IMR-90 (cell line): ENCODE results near the gene KCNN3. TPM values are rescaled to one million over a fixed set of nuclear protein-coding genes. Genes with fewer than 3 reads are reported as not detected.

Experiments
- ATAC-seq: fragments of 200-7000 bp; cut with Tn5 transposase; 2 replicates; pipeline ENCODE4 v1.9.1; 2020; ENCODE audit warnings: low read depth, mild to moderate bottlenecking, moderate library complexity
- BruUV-seq: library from RNA; stranded (reverse); fragments of 400-500 nt; replicated peaks from 2 replicates; lab custom pipeline; 2021; lab: Mats Ljungman, UMichigan
- CTCF ChIA-PET: fragments of 300-600 bp; formaldehyde crosslinking; extraction: SDS; loops from one replicate; lab custom pipeline; 2021; ENCODE audit warnings: antibody characterized with exemption; lab: Yijun Ruan, JAX
- POLR2A ChIA-PET: fragments of 300-600 bp; sonication (Branson Sonifier 250); formaldehyde crosslinking; loops from one replicate; lab custom pipeline; 2022; ENCODE audit warnings: antibody characterized with exemption; ENCODE audit not compliant: unreplicated experiment; lab: Charles Lee
- DNase-seq: peaks from one replicate; pipeline ENCODE4 v3.0.0; 2013
- H2AFZ ChIP-seq: replicated peaks from 2 replicates; pipeline ENCODE3; 2013; ENCODE audit warnings: low read length, mild to moderate bottlenecking; ENCODE audit not compliant: poor library complexity
- H2AK5ac ChIP-seq: 2 replicates; pipeline ENCODE4 v1.6.1; 2013; ENCODE audit warnings: low read depth, low read length, inconsistent platforms
- H2AK9ac ChIP-seq: replicated peaks from 2 replicates; pipeline ENCODE3; 2013; ENCODE audit warnings: mild to moderate bottlenecking, low read depth, low read length, moderate library complexity; ENCODE audit not compliant: poor library complexity
- H2BK120ac ChIP-seq: 2 replicates; pipeline ENCODE4 v1.6.1; 2013; ENCODE audit warnings: low read depth, low read length, inconsistent platforms
- H2BK15ac ChIP-seq: 3 replicates; pipeline ENCODE4 v1.6.1; 2013; ENCODE audit warnings: low read depth, low read length, inconsistent platforms
- H2BK20ac ChIP-seq: 2 replicates; pipeline ENCODE4 v1.6.1; 2013; ENCODE audit warnings: low read depth, mild to moderate bottlenecking, inconsistent platforms, low read length, moderate library complexity
- H2BK5ac ChIP-seq: 2 replicates; pipeline ENCODE4 v1.6.1; 2013; ENCODE audit warnings: mild to moderate bottlenecking, low read depth, low read length, inconsistent platforms; ENCODE audit not compliant: poor library complexity, severe bottlenecking
- H3K14ac ChIP-seq: replicated peaks from 2 replicates; pipeline ENCODE4 v1.6.1; 2013; ENCODE audit warnings: low read depth, low read length, inconsistent platforms
- H3K18ac ChIP-seq: 2 replicates; pipeline ENCODE4 v1.6.1; 2013; ENCODE audit warnings: low read depth, low read length, control low read depth
- H3K23ac ChIP-seq: 2 replicates; pipeline ENCODE4 v1.6.1; 2013; ENCODE audit warnings: low read depth, low read length, inconsistent platforms
- H3K27ac ChIP-seq: 2 replicates; pipeline ENCODE4 v1.5.1; 2013; ENCODE audit warnings: mild to moderate bottlenecking, control low read depth, low read length; ENCODE audit not compliant: insufficient read depth
- H3K27me3 ChIP-seq: 2 replicates; pipeline ENCODE4 v1.6.1; 2013; ENCODE audit warnings: low read length; ENCODE audit not compliant: control insufficient read depth, insufficient read depth
- H3K36me3 ChIP-seq: 2 replicates; pipeline ENCODE4 v1.6.1; 2013; ENCODE audit warnings: low read length, mixed read lengths; ENCODE audit not compliant: control insufficient read depth, insufficient read depth
- H3K4ac ChIP-seq: 2 replicates; pipeline ENCODE4 v1.6.1; 2013; ENCODE audit warnings: low read depth, low read length, inconsistent platforms
- H3K4me1 ChIP-seq: 2 replicates; pipeline ENCODE4 v1.6.1; 2013; ENCODE audit warnings: low read length, mixed read lengths; ENCODE audit not compliant: control insufficient read depth, insufficient read depth
- H3K4me2 ChIP-seq: 2 replicates; pipeline ENCODE4 v1.6.1; 2013; ENCODE audit warnings: low read depth, mild to moderate bottlenecking, control low read depth, low read length, moderate library complexity
- H3K4me3 ChIP-seq: 2 replicates; pipeline ENCODE4 v1.5.1; 2013; ENCODE audit warnings: low read depth, mild to moderate bottlenecking, control low read depth, low read length, moderate library complexity; ENCODE audit not compliant: insufficient read depth
- H3K56ac ChIP-seq: 2 replicates; pipeline ENCODE4 v1.6.1; 2013; ENCODE audit warnings: low read length, inconsistent platforms; ENCODE audit not compliant: insufficient read depth; ENCODE audit errors: extremely low read depth
- H3K79me1 ChIP-seq, 2 experiments: 2 replicates each; pipeline ENCODE4 v1.6.1; 2013; ENCODE audit warnings: low read length in 2 of 2, inconsistent platforms in 1 of 2, low read depth in 1 of 2
- H3K9ac ChIP-seq: 2 replicates; pipeline ENCODE4 v1.6.1; 2013; ENCODE audit warnings: low read depth, low read length, control low read depth
- H3K9me1 ChIP-seq: 2 replicates; pipeline ENCODE4 v1.6.1; 2013; ENCODE audit warnings: low read length, inconsistent platforms; ENCODE audit not compliant: insufficient read depth
- H3K9me3 ChIP-seq: 2 replicates; pipeline ENCODE4 v1.6.1; 2013; ENCODE audit warnings: low read length; ENCODE audit not compliant: control insufficient read depth, insufficient read depth
- H4K20me1 ChIP-seq: 2 replicates; pipeline ENCODE4 v1.6.1; 2013; ENCODE audit warnings: low read length, inconsistent platforms; ENCODE audit not compliant: insufficient read depth
- H4K5ac ChIP-seq: 2 replicates; pipeline ENCODE4 v1.6.1; 2013; ENCODE audit warnings: mild to moderate bottlenecking, low read depth, low read length, control low read depth
- H4K8ac ChIP-seq, 2 experiments: 2 replicates each; pipeline ENCODE4 v1.6.1; 2013; ENCODE audit warnings: low read depth in 2 of 2, low read length in 2 of 2, control low read depth in 1 of 2, inconsistent platforms in 1 of 2
- H4K91ac ChIP-seq: 2 replicates; pipeline ENCODE4 v1.6.1; 2013; ENCODE audit warnings: low read depth, low read length, inconsistent platforms; ENCODE audit not compliant: insufficient read depth
- BHLHE40 ChIP-seq: fragments of 150-350 bp; IDR thresholded peaks from 2 replicates; pipeline ENCODE4 v1.6.1; 2016; ENCODE audit warnings: mild to moderate bottlenecking, low read depth, low read length
- CEBPB ChIP-seq: IDR thresholded peaks from 2 replicates; pipeline ENCODE4 v1.6.1; 2012; ENCODE audit warnings: low read depth, low read length, improper control_type of control experiment
- CHD1 ChIP-seq: IDR thresholded peaks from 2 replicates; pipeline ENCODE4 v1.6.1; 2012; ENCODE audit warnings: low read depth, low read length, improper control_type of control experiment
- CTCF ChIP-seq: conservative IDR thresholded peaks from 2 replicates; pipeline ENCODE4 v1.5.1; 2012; ENCODE audit warnings: mild to moderate bottlenecking, low read depth, low read length, improper control_type of control experiment
- FOS ChIP-seq: fragments of 150-350 bp; IDR thresholded peaks from 2 replicates; pipeline ENCODE4 v1.6.1; 2016; ENCODE audit warnings: low read depth, low read length
- MAFK ChIP-seq: IDR thresholded peaks from 2 replicates; pipeline ENCODE4 v1.6.1; 2012; ENCODE audit warnings: low read depth, low read length, improper control_type of control experiment
- MAZ ChIP-seq: IDR thresholded peaks from 2 replicates; pipeline ENCODE4 v1.6.1; 2012; ENCODE audit warnings: low read depth, mild to moderate bottlenecking, low read length, improper control_type of control experiment, moderate library complexity, borderline replicate concordance
- MXI1 ChIP-seq: IDR thresholded peaks from 2 replicates; pipeline ENCODE4 v1.6.1; 2012; ENCODE audit warnings: low read depth, mild to moderate bottlenecking, low read length, moderate library complexity, borderline replicate concordance
- NFE2L2 ChIP-seq: fragments of 150-350 bp; IDR thresholded peaks from 2 replicates; pipeline ENCODE4 v1.6.1; 2016; ENCODE audit warnings: low read depth, mild to moderate bottlenecking, low read length
- POLR2A ChIP-seq: IDR thresholded peaks from 2 replicates; pipeline ENCODE4 v1.6.1; 2012; ENCODE audit warnings: mild to moderate bottlenecking, low read depth, low read length
- RAD21 ChIP-seq: IDR thresholded peaks from 2 replicates; pipeline ENCODE4 v1.6.1; 2012; ENCODE audit warnings: low read length, improper control_type of control experiment
- RCOR1 ChIP-seq: IDR thresholded peaks from 2 replicates; pipeline ENCODE4 v1.6.1; 2012; ENCODE audit warnings: mild to moderate bottlenecking, low read length, improper control_type of control experiment; ENCODE audit not compliant: insufficient replicate concordance
- RFX5 ChIP-seq: IDR thresholded peaks from 2 replicates; pipeline ENCODE4 v1.8.0; 2012; ENCODE audit warnings: low read depth, mild to moderate bottlenecking, low read length, moderate library complexity
- SMC3 ChIP-seq: fragments of 150-350 bp; IDR thresholded peaks from 2 replicates; pipeline ENCODE4 v1.6.1; 2016; ENCODE audit warnings: low read depth, mild to moderate bottlenecking, antibody characterized with exemption, low read length, moderate library complexity
- WGBS, 2 experiments: methylation state at CpG; one replicate each; pipeline versions ENCODE4 v1.1.5 to v1.1.7; 2013; ENCODE audit warnings: missing lambda C conversion rate in 2 of 2; ENCODE audit not compliant: insufficient read length in 1 of 2; ENCODE audit errors: extremely low coverage in 2 of 2; 5-methylcytosine and 5-hydroxymethylcytosine counted together
- dilution Hi-C: fragments of 300-500 bp; cut with HindIII; formaldehyde crosslinking; loops from one replicate; pipeline ENCODE4 v1.14.3; 2018; ENCODE audit warnings: low sequenced_read_pairs; ENCODE audit not compliant: unreplicated experiment
- in situ Hi-C: fragments of 300-500 bp; cut with MboI; formaldehyde crosslinking; loops from 3 replicates; pipeline ENCODE4 v1.14.3; 2019; ENCODE audit warnings: low sequenced_read_pairs, inconsistent platforms, mixed read lengths
- intact Hi-C: fragments of 100-400 bp; cut with micrococcal nuclease; formaldehyde crosslinking; loops from 2 replicates; pipeline ENCODE4 v1.10.0; 2022
- polyA plus RNA-seq, 3 experiments: library from polyadenylated mRNA; depleted of rRNA; stranded (reverse); fragments of >200 nt; gene quantifications; 2 replicates each; pipeline ENCODE4 v1.2.3, GENCODE V29; 2012; ENCODE audit warnings: low replicate concordance in 1 of 3
- total RNA-seq: library from RNA; depleted of rRNA; stranded (reverse); fragments of >200 nt; gene quantifications from 2 replicates; pipeline ENCODE4 v1.2.3, GENCODE V29; 2012
- TF ChIP-seq, protein P1 (sequence below): fragments of 150-350 bp; IDR thresholded peaks from 2 replicates; pipeline ENCODE4 v1.6.1; 2017; ENCODE audit warnings: mild to moderate bottlenecking, antibody characterized with exemption, low read length, low read depth
- TF ChIP-seq, protein P2 (sequence below): fragments of 150-350 bp; IDR thresholded peaks from 2 replicates; pipeline ENCODE4 v1.6.1; 2016; ENCODE audit warnings: low read depth, mild to moderate bottlenecking, low read length, moderate library complexity, borderline replicate concordance

KCNN3 gene
- total and polyA plus RNA-seq, 2 of the 4 experiments (the other 2 are of a cell fraction), result 0.02 TPM; not detected in 1

- H2AFZ ChIP-seq, result no peak overlapping the region
- no peak overlapping the region for H3K4me2 ChIP-seq
- H4K20me1 ChIP-seq, result no peaks in the 10 kb centered on the region
- ChIA-PET POLR2A (no interaction called here), CTCF (no interaction called here)
- TF ChIP-seq, protein P1, sequence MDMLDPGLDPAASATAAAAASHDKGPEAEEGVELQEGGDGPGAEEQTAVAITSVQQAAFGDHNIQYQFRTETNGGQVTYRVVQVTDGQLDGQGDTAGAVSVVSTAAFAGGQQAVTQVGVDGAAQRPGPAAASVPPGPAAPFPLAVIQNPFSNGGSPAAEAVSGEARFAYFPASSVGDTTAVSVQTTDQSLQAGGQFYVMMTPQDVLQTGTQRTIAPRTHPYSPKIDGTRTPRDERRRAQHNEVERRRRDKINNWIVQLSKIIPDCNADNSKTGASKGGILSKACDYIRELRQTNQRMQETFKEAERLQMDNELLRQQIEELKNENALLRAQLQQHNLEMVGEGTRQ, result no peak
- TF ChIP-seq MAFK (no peak), MAZ (no peak), SMC3 (no peak), MXI1 (no peak), FOS (no peak), RAD21 (no peak), CEBPB (no peak), BHLHE40 (no peak), RCOR1 (no peak), CHD1 (no peak), NFE2L2 (no peak), POLR2A (no peak), CTCF (no peak), RFX5 (no peak)
- TF ChIP-seq, protein P2, sequence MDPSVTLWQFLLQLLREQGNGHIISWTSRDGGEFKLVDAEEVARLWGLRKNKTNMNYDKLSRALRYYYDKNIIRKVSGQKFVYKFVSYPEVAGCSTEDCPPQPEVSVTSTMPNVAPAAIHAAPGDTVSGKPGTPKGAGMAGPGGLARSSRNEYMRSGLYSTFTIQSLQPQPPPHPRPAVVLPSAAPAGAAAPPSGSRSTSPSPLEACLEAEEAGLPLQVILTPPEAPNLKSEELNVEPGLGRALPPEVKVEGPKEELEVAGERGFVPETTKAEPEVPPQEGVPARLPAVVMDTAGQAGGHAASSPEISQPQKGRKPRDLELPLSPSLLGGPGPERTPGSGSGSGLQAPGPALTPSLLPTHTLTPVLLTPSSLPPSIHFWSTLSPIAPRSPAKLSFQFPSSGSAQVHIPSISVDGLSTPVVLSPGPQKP, result no peak
- no peak for ATAC-seq
- no peak overlapping the region for H2AK5ac ChIP-seq
- H3K14ac ChIP-seq, result no peak overlapping the region
- H3K18ac ChIP-seq, result no peak overlapping the region
- no peaks in the 10 kb centered on the region for H3K4me1 ChIP-seq
- H4K8ac ChIP-seq, result no peak overlapping the region
- no peak overlapping the region for H3K9ac ChIP-seq
- BruUV-seq, result no TSS peak
- no peak overlapping the region for H3K56ac ChIP-seq
- no peak overlapping the region for H2BK120ac ChIP-seq
- in situ Hi-C loops, result no loop called here
- H3K36me3 ChIP-seq, result no peaks in the 10 kb centered on the region
- intact Hi-C loops, result no loop called here
- no peak overlapping the region for H4K5ac ChIP-seq
- H2BK20ac ChIP-seq, result no peak overlapping the region
- H3K23ac ChIP-seq, result no peak overlapping the region
- WGBS, 2 experiments, result 83% methylated on average over 1 of the region's 7 CpGs; no CpG with 5 or more reads in 1 of the 2 experiments
- no peak overlapping the region for H4K91ac ChIP-seq
- no peak overlapping the region for H3K4ac ChIP-seq
- no peak overlapping the region for H2BK5ac ChIP-seq
- H3K79me1 ChIP-seq, result no peaks in the 10 kb centered on the region
- peaks cover 67% of the 10 kb centered on the region for H3K27me3 ChIP-seq
- dilution Hi-C loops, result no loop called here
- no peak for DNase-seq
- peaks cover 2% of the 10 kb centered on the region; the same call in 1 of the 2 replicates for H3K9me3 ChIP-seq
- H3K27ac ChIP-seq, result no peak overlapping the region
- no peak overlapping the region for H2AK9ac ChIP-seq
- no peak overlapping the region for H2BK15ac ChIP-seq
- H3K4me3 ChIP-seq, result no peak overlapping the region
- no peaks in the 10 kb centered on the region for H3K9me1 ChIP-seq
Measured at GRCh38 chr1:154753426-154753825, 116.7 kb downstream of the KCNN3 start.
